Thoracic aorta (tissue), 2 donors: ENCODE measurements around the gene STON2. TPM values are rescaled to one million over a fixed set of nuclear protein-coding genes. Genes with fewer than 3 reads are reported as not detected.

Experiments
- ATAC-seq: fragments of 150-250 bp; one replicate; pipeline ENCODE4 v1.8.0; 2017; ENCODE audit warnings: low read depth; ENCODE audit not compliant: insufficient number of reproducible peaks, low FRiP score
- DNase-seq: peaks from one replicate; pipeline ENCODE4 v3.0.0-alpha.2; 2020; ENCODE audit warnings: low spot score
- H3K27ac ChIP-seq, 2 donors: fragments of 200-600 bp; sonication (generic); 1 replicate in 1 of 2; 2 replicates in 1 of 2; pipeline ENCODE4 v1.5.1; 2016; ENCODE audit warnings: mild to moderate bottlenecking in 2 of 2, moderate library complexity in 2 of 2
- H3K27me3 ChIP-seq: fragments of 200-600 bp; sonication (generic); replicated peaks from 2 replicates; pipeline ENCODE4 v1.6.0; 2016; ENCODE audit warnings: mild to moderate bottlenecking; ENCODE audit not compliant: insufficient read depth
- H3K36me3 ChIP-seq: fragments of 200-600 bp; sonication (generic); one replicate; pipeline ENCODE4 v1.5.1; 2016
- H3K4me1 ChIP-seq, 2 donors: fragments of 200-600 bp; sonication (generic); 1 replicate in 1 of 2; 2 replicates in 1 of 2; pipeline versions ENCODE4 v1.5.1 to v1.6.0; 2016; ENCODE audit warnings: low read depth in 2 of 2, mild to moderate bottlenecking in 1 of 2; ENCODE audit not compliant: control insufficient read depth in 1 of 2
- H3K4me3 ChIP-seq: fragments of 200-600 bp; sonication (generic); 2 replicates; pipeline ENCODE4 v1.5.1; 2016; ENCODE audit warnings: mild to moderate bottlenecking
- H3K9me3 ChIP-seq: fragments of 200-600 bp; sonication (generic); 2 replicates; pipeline ENCODE4 v1.5.1; 2016
- total RNA-seq, 2 donors: library from RNA; depleted of rRNA; stranded (reverse); fragments of >200 nt; gene quantifications; one replicate each; pipeline versions ENCODE4 v1.1.0 to v1.2.3, GENCODE V29; 2016
- TF ChIP-seq, protein P1 (sequence below): fragments of 200-600 bp; sonication (generic); IDR thresholded peaks from one replicate; pipeline ENCODE4 v1.5.1; 2019; ENCODE audit warnings: antibody characterized with exemption

The STON2 gene
- total RNA-seq, 2 donors from 2014 or later: 8.1 to 10.4 TPM

- DNase-seq (no peak), ATAC-seq (no peak)
- TF ChIP-seq, protein P1, sequence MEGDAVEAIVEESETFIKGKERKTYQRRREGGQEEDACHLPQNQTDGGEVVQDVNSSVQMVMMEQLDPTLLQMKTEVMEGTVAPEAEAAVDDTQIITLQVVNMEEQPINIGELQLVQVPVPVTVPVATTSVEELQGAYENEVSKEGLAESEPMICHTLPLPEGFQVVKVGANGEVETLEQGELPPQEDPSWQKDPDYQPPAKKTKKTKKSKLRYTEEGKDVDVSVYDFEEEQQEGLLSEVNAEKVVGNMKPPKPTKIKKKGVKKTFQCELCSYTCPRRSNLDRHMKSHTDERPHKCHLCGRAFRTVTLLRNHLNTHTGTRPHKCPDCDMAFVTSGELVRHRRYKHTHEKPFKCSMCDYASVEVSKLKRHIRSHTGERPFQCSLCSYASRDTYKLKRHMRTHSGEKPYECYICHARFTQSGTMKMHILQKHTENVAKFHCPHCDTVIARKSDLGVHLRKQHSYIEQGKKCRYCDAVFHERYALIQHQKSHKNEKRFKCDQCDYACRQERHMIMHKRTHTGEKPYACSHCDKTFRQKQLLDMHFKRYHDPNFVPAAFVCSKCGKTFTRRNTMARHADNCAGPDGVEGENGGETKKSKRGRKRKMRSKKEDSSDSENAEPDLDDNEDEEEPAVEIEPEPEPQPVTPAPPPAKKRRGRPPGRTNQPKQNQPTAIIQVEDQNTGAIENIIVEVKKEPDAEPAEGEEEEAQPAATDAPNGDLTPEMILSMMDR: no peak
Observed at GRCh38 chr14:81326451-81326850, 73.7 kb downstream of the STON2 start.

GRCh38 chr14:81324011-81324410 is 76.1 kb downstream of the STON2 start:
- no peak overlapping the region for H3K27ac ChIP-seq
- H3K36me3 ChIP-seq: no peaks in the 10 kb centered on the region
- H3K4me1 ChIP-seq: no peaks in the 10 kb centered on the region
- no peak for ATAC-seq
- TF ChIP-seq, protein P1: no peak
- H3K9me3 ChIP-seq: no peaks in the 10 kb centered on the region
- no peaks in the 10 kb centered on the region for H3K27me3 ChIP-seq
- no peak for DNase-seq
- no peak overlapping the region for H3K4me3 ChIP-seq

More at GRCh38 chr14:81326451-81326850, 73.7 kb downstream of the STON2 start:
- Histone ChIP-seq H3K4me3 (no peak overlapping the region), H3K27ac (no peak overlapping the region), H3K9me3 (no peaks in the 10 kb centered on the region), H3K4me1 (no peaks in the 10 kb centered on the region), H3K27me3 (no peaks in the 10 kb centered on the region), H3K36me3 (no peaks in the 10 kb centered on the region)

GRCh38 chr14:81323093-81323492 is 77.0 kb downstream of the STON2 start:
- H3K9me3 ChIP-seq: no peaks in the 10 kb centered on the region
- H3K27me3 ChIP-seq: no peaks in the 10 kb centered on the region
- DNase-seq (no peak), ATAC-seq (no peak)
- H3K4me1 ChIP-seq: no peaks in the 10 kb centered on the region
- no peak overlapping the region for H3K4me3 ChIP-seq
- H3K27ac ChIP-seq: no peak overlapping the region
- H3K36me3 ChIP-seq: no peaks in the 10 kb centered on the region
- TF ChIP-seq, protein P1: no peak

GRCh38 chr14:81319946-81320345 is 80.2 kb downstream of the STON2 start:
- ATAC-seq (no peak), DNase-seq (no peak)
- TF ChIP-seq, protein P1: no peak
- no peaks in the 10 kb centered on the region for H3K4me1 ChIP-seq
- H3K9me3 ChIP-seq: no peaks in the 10 kb centered on the region
- no peak overlapping the region for H3K27ac ChIP-seq
- H3K36me3 ChIP-seq: no peaks in the 10 kb centered on the region
- no peak overlapping the region for H3K4me3 ChIP-seq
- no peaks in the 10 kb centered on the region for H3K27me3 ChIP-seq

DNA sequence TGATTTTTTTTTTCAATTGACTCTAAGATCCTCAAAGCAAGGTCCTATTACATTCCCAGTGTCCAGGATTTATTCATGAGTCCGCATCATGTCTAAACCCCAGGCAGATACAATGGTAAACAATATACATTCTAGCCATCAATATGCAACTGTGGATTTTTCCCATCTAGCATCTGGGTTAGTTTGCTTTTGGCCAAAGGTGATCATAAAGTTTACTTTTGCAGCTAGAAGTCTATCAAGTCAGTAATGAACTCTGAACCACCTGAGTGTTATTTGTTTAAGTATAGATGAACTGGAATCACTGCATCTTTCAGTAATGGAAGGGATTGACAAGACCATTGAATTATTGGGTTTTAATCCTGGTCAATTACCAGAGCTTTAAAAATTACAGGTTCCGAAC is 80.8 kb downstream of the STON2 start:
- Histone ChIP-seq H3K27me3 (no peaks in the 10 kb centered on the region), H3K4me3 (no peak overlapping the region), H3K9me3 (no peaks in the 10 kb centered on the region), H3K36me3 (no peaks in the 10 kb centered on the region), H3K4me1 (no peaks in the 10 kb centered on the region), H3K27ac (no peak overlapping the region)
- ATAC-seq: no peak
- no peak for DNase-seq
- TF ChIP-seq, protein P1: no peak
